Right forelimb (tissue), 1 donor: ENCODE data around the gene TRAPPC14.
"Not testable (repeated sequence)": the region's sequence is repeated elsewhere in the genome, so short reads cannot be mapped to it uniquely, and the experiment has no call there.

Experiments used
- DNase-seq: peaks from one replicate; pipeline ENCODE4 v3.0.0-alpha.2; 2018

Gene TRAPPC14

DNA sequence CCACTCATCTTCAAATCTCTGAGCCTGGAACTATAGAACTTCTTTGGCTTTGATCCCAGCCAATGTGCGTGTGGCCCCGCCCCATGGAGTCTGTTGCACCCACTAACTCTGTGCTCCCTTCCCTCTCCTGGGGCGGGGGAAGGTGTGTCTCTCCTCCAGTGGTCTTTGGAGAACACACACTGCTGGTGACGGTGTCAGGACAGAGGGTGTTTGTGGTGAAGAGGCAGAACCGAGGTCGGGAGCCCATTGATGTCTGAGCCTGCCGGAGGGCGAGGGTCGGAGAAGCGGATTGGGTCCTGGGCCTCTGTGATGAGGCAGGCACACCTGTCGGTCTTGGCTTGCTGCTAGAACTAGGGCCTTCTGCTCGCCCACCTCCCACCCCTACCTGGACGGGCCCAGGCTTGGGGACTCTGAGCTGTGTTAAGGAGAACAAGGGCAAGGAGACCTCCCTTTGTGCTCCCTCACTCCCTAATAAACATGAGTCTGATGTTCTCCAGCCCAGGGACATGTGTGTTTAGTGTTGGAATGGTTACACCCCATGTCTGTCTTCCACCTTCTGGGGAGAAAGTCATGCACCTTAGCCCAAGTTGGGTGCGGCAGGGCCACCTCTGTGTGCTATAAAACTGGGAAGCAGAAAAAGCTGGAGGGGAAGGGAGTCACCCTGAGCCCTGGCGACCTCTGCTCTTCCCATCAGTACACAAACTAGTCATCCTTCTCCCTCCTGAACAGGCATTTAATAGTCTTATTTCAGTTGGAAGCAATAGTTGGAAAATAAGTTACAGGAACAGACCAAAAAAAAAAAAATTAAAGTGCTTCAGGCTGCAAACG is 4.6 kb downstream of the TRAPPC14 start:
- no peak for DNase-seq

GRCh38 chr7:100152937-100153666 is 5.4 kb downstream of the TRAPPC14 start:
- DNase-seq = no peak

DNA sequence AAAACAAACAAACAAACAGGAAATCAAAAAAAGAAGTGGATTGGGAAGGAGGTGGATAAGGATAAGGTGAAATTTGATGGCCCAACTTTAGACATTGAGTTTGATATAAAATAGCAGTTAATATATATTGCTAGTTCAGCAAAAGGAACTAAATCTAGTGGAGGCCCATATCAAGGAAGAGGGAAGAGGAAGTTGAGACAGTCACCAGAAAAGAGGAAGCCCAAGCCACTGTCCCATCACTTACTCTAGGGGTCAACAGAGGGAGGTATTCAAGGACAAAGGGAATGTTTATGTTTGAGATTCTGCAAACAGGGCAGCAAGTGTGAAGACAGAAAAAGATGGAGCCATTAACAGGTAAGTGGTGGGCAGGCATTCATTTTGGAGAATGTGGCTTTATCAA is 6.1 kb downstream of the TRAPPC14 start:
- no peak for DNase-seq

DNA sequence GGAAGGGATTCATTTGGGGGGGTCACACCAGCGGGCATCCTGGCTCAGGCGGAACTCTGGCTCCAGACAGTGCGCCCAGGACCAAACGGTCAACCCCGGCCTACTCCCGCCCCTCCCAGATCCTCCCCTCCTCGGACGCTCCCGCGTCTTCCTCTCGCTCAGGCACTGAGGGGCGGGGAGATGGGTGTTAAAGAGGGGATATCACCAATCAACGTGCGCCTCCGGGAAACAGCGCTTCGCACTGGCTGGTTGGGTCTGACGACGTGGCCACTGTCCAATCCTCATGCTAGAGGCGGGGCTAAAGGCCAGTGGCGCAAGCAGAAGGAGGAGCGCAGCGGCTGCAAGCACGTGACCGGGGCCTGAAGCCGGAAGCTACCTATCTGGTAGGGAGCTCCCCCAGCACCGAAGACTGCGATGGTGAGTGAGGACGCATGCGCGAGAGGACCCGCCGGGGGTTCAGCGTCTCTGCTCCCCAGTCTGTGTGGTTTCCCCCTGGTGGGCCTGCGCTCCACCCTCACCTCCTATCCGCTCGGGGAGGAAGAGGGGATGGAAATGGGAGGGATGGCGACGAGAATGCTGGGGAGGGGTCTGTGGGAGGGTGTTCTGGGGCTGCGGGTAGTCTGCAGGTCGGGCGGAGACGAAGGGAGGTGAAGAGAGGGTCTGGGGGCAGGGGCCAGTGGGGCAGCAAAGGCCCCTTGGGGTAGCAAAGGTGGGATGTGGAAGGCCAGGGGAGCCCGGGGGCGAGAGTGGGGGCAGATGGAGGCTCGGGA is 9.8 kb downstream of the TRAPPC14 start, which contains the start of gene LAMTOR4:
Gene LAMTOR4, plus strand, starts transcription at position 360 of the 770 bp plus-strand sequence. Its CDS starts 55 bp downstream, at position 415.
- DNase-seq = peak; percentile 97

- no peak for DNase-seq
Observed at GRCh38 chr7:100148225-100148558, 10.3 kb downstream of the TRAPPC14 start.

- DNase-seq = no peak
Observed at GRCh38 chr7:100147278-100147677, 11.2 kb downstream of the TRAPPC14 start.

GRCh38 chr7:100146350-100146749 is 12.2 kb downstream of the TRAPPC14 start:
- DNase-seq = not testable (repeated sequence)

DNA sequence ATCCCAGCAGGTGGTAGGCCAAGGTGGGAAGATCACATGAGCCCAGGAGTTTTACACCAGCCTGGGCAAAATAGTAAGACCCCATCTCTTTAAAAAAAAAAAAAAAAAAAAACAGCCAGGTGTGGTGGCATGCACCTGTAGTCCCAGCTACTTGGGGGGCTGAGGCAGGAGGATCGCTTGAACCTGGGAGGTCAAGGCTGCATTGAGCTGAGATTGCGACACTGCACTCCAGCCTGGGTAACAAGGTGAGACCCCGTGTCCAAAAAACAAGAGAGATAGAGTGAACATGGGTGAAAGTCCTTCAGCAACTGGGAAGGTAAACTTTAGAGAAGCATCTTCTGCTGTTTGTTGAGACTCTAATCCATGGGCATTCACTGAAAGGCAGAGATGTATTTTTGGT is 16.1 kb downstream of the TRAPPC14 start:
- DNase-seq = no peak

DNA sequence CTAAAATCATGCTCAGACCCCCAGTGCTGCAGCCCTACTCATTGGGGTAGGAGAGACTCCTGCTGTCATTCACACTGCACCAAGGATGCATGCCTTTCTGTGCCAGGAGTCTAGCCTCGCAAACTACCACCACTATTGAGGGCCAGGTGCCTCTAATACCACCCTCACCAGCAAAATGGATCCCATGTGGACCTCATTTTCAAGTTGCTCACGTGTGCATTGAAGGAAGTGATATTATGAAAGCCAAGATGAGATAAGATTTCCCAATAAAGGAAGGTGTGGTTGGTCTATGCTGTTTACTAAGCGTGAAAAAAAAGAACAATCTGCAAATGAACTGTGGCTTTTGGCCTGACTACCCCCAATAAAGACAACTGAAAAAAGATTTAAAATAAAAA is 17.0 kb downstream of the TRAPPC14 start:
- no peak for DNase-seq

DNA sequence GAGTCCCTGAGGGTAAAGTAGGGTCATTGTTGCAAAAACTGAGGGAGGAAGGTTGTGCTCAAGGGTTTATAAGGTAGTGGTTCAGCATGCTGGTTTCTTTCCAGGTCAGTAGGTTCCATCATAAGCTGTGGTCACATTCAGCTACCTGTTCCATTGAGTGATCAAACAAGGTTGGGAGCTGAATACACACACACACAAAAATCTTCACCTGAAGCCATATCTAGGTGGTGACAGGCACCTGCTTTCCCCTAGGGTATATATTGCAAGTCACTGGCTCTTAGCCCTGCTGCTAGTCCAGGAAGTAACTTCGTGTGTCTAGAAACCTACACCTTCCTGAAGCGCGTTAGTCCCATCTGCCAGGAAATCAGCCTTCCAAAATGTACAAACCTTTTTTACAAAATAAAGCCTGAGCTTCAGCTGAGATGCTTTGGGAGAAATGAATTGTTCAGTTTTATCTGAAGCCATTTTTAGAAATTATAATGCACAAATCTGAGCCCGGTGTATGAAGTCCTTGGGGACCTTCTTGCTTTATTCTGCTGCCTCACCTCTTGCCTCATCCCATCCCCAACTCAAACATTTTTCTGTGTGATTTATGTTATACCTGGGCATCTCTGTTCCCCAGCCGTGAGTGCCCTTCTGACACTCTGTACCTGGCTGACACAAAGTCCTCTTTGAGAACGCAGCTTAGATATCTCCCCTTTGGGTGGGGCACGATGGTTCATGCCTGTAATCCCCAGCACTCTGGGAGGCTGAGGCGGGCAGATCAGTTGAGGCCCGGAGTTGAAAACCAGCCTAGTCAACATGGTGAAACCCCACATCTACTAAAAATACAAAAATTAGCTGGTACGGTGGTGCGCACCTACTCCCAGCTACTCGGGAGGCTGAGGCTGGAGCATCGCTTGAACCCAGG is 20.4 kb downstream of the TRAPPC14 start:
- DNase-seq = no peak

GRCh38 chr7:100132697-100133151 is 25.8 kb downstream of the TRAPPC14 start:
- DNase-seq = no peak

DNA sequence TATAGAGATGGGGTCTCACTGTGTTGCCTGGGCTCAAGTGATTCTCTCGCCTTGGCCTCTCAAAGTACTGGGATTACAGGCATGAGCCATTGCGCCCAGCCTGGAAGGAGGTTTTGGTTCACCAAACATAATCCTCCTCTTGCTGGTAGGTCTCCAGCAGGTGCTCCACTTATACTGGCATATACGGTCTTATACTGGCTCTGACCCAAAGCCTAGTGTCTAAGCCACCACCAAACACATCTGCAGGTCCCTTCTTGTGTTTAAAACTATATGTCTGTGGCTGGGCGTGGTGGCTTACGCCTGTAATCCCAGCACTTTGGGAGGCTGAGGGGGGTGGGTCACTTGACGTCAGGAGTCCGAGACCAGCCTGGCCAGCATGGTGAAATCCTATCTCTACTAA is 26.4 kb downstream of the TRAPPC14 start:
- DNase-seq = no peak

DNA sequence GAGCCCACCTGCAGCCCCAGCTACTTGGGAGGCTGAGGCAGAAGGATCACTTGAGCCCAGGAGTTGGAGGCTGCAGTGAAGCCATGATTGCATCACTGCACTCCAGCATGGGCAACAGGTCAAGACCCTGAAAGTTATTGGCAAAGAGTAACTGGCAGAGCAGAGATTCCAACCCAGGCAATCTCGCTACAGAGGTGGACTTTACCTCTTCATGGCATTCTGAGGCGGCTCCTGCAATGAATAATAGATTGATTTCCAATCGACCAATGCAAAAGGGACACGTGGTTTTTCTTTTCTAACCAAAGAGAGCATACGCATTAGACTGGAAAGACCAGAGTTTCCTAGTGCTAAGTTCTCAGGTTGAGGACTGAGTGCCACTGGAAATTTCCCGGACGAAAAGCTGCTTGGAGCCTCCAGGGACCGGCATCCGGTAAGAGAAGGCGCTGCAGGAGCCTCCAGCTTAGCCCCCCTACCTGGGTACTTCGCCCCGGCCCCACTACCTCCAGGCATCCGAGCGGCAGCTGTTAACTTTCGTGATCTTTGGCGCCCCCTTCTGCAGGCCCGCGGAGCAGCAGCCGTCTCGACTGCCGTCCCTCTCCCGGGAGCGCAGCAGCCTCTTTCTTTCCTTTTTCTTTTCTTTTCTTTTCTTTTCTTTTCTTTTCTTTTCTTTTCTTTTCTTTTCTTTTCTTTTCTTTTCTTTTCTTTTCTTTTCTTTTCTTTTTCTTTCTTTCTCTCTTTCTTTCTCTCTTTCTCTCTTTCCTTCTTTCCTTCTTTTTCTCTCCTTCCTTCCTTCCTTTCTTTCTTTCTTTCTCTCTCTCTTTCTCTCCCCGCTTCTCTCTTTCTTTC is 27.7 kb downstream of the TRAPPC14 start:
- peak; percentile 88 for DNase-seq

DNA sequence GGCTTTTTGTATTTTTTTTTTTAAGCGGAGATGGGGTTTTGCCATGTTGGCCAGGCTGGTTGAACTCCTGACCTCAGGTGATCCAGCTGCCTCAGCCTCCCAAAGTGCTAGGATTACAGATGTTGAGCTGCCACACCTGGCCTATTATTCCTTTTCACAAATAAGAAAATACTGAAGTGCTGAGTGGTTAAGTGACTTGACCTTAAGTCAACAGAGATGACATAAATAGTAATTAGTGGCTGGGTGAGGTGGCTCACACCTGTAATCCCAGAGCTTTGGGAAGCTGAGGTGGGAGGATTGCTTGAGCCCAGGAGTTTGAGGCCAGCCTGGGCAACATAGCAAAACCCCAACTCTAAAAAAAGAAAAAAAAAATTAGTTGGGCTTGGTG is 28.3 kb downstream of the TRAPPC14 start:
- DNase-seq = not testable (repeated sequence)

DNA sequence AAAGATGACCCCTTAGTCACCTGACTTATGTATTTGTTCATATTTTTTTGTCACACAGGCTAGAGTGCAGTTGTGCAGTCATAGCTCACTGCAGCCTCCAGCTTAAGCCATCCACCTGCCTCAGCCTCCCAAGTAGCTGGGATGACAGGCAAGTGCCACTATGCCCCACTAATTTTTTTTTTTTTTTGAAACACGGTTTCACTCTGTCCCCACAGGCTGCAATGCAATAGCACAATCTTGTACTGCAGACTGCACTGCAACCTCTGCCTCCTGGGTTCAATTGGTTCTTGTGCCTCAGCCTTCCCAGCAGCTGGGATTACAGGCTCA is 29.9 kb downstream of the TRAPPC14 start:
- no peak for DNase-seq

GRCh38 chr7:100127866-100128636 is 30.5 kb downstream of the TRAPPC14 start:
- DNase-seq = peak; percentile 54

- peak; percentile 95 for DNase-seq
Observed at GRCh38 chr7:100126931-100127865, 31.3 kb downstream of the TRAPPC14 start, which contains the start of gene MBLAC1. MBLAC1 (plus strand) TSS chr7:100126967; CDS start chr7:100127396, 429 bp downstream.

DNA sequence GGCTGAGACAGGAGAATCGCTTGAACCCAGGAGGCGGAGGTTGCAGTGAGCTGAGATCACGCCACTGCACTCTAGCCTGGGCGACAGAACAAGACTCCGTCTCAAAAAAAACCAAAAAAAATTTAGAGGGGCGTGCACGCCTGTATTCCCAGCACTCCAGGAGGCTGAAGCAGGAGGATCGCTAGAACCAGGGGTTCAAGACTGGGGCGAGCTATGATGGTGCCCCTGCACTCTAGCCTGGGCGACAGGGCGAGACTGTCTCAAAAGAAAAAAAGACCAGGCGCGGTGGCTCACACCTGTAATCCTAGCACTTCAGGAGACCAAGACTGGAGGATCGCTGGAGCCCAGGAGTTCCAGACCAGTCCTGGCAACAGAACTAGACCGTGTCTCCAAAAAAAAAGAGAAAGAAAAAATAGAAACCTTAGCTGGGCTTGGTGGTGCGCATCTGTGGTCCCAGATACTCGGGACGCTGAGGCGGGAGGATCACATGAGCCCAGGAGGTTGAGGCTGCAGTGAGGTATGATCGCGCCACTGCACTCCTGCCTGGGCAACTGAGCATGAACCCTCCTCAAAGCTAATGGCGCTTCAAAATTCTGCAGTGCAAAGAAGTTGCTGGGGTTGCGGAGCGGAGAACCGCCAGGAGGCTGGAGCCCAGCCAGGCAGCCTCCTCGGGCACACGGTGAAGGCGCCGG is 32.1 kb downstream of the TRAPPC14 start:
- DNase-seq = no peak
